HL-60 (cell line): ENCODE results near the gene CHPF2.

ENCODE experiments used
- DNase-seq, 2 experiments: peaks; one replicate each; pipeline ENCODE4 v3.0.0-alpha.2; 2010 to 2020; ENCODE audit warnings: low read depth in 1 of 2, low spot score in 1 of 2
- H3K27ac ChIP-seq: fragments of 250-450 bp; sonication (Bioruptor Pico); replicated peaks from 2 replicates; pipeline ENCODE4 v1.5.1; 2020; ENCODE audit warnings: mild to moderate bottlenecking, moderate library complexity
- H3K27me3 ChIP-seq: fragments of 250-450 bp; sonication (Bioruptor Pico); 2 replicates; pipeline ENCODE4 v1.5.1; 2021; ENCODE audit warnings: mild to moderate bottlenecking, moderate library complexity; ENCODE audit not compliant: insufficient read depth, poor library complexity, severe bottlenecking
- H3K4me3 ChIP-seq: replicated peaks from 2 replicates; pipeline ENCODE4 v1.5.1; 2011; ENCODE audit warnings: mild to moderate bottlenecking, control low read depth, low read length; ENCODE audit not compliant: insufficient read depth
- CTCF ChIP-seq: IDR thresholded peaks from one replicate; pipeline ENCODE4 v1.5.1; 2011; ENCODE audit warnings: low read length, control low read depth, inconsistent platforms; ENCODE audit not compliant: insufficient read depth
- GABPA ChIP-seq: IDR thresholded peaks from 2 replicates; pipeline ENCODE4 v1.6.1; 2012; ENCODE audit warnings: low read depth
- POLR2AphosphoS5 ChIP-seq: IDR thresholded peaks from 2 replicates; pipeline ENCODE4 v1.6.1; 2012; ENCODE audit warnings: low read depth
- REST ChIP-seq: IDR thresholded peaks from 2 replicates; pipeline ENCODE4 v1.6.1; 2012; ENCODE audit warnings: low read depth; ENCODE audit not compliant: insufficient replicate concordance
- SPI1 ChIP-seq: IDR thresholded peaks from 2 replicates; pipeline ENCODE4 v1.6.1; 2012; ENCODE audit warnings: low read depth, mild to moderate bottlenecking, borderline replicate concordance

CHPF2 gene

GRCh38 chr7:151280388-151281019 is 48.2 kb downstream of the CHPF2 start:
- Histone ChIP-seq H3K27me3 (no peaks in the 10 kb centered on the region), H3K27ac (no peak overlapping the region), H3K4me3 (no peak overlapping the region)
- TF ChIP-seq SPI1 = no peak
- no peak for TF ChIP-seq POLR2AphosphoS5
- TF ChIP-seq CTCF = no peak
- no peak for TF ChIP-seq REST
- no peak for TF ChIP-seq GABPA
- DNase-seq = no peak

- Histone ChIP-seq H3K27ac (no peak overlapping the region), H3K4me3 (no peak overlapping the region), H3K27me3 (no peaks in the 10 kb centered on the region)
- no peak for DNase-seq
- TF ChIP-seq CTCF = no peak
- TF ChIP-seq REST = no peak
- no peak for TF ChIP-seq POLR2AphosphoS5
- no peak for TF ChIP-seq SPI1
- no peak for TF ChIP-seq GABPA
Observed at GRCh38 chr7:151281686-151282085, 49.4 kb downstream of the CHPF2 start.

GRCh38 chr7:151282111-151282510 is 49.8 kb downstream of the CHPF2 start:
- Histone ChIP-seq H3K27me3 (no peaks in the 10 kb centered on the region), H3K4me3 (no peak overlapping the region), H3K27ac (no peak overlapping the region)
- no peak for DNase-seq
- TF ChIP-seq GABPA (no peak), SPI1 (no peak), CTCF (no peak), REST (no peak), POLR2AphosphoS5 (no peak)
